Activated CD8-positive, alpha-beta memory T cell treated with anti-CD3 and anti-CD28 coated beads for 24 hours (primary cell): Measurements from ENCODE around the gene KIAA0319L.
A peak's percentile ranks its signal among the peaks of the same experiment; 100 is the strongest.
"Not testable (repeated sequence)": the region's sequence is repeated elsewhere in the genome, so short reads cannot be mapped to it uniquely, and the experiment has no call there.

ENCODE experiments used
- DNase-seq: peaks from one replicate; pipeline ENCODE4 v3.0.0-alpha.2; 2020

Gene KIAA0319L

GRCh38 chr1:35580949-35581388 is 23.8 kb upstream of the KIAA0319L start:
- DNase-seq, result no peak

DNA sequence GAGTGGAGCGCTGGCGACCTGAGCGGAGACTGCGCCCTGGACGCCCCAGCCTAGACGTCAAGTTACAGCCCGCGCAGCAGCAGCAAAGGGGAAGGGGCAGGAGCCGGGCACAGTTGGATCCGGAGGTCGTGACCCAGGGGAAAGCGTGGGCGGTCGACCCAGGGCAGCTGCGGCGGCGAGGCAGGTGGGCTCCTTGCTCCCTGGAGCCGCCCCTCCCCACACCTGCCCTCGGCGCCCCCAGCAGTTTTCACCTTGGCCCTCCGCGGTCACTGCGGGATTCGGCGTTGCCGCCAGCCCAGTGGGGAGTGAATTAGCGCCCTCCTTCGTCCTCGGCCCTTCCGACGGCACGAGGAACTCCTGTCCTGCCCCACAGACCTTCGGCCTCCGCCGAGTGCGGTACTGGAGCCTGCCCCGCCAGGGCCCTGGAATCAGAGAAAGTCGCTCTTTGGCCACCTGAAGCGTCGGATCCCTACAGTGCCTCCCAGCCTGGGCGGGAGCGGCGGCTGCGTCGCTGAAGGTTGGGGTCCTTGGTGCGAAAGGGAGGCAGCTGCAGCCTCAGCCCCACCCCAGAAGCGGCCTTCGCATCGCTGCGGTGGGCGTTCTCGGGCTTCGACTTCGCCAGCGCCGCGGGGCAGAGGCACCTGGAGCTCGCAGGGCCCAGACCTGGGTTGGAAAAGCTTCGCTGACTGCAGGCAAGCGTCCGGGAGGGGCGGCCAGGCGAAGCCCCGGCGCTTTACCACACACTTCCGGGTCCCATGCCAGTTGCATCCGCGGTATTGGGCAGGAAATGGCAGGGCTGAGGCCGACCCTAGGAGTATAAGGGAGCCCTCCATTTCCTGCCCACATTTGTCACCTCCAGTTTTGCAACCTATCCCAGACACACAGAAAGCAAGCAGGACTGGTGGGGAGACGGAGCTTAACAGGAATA is 20.1 kb upstream of the KIAA0319L start:
- peak; percentile 85 for DNase-seq

- not testable (repeated sequence) for DNase-seq
These were observed 19.5 kb upstream of the KIAA0319L start for GRCh38 chr1:35576766-35577070.

GRCh38 chr1:35576061-35576765 is 19.0 kb upstream of the KIAA0319L start:
- DNase-seq, result peak; percentile 65

DNA sequence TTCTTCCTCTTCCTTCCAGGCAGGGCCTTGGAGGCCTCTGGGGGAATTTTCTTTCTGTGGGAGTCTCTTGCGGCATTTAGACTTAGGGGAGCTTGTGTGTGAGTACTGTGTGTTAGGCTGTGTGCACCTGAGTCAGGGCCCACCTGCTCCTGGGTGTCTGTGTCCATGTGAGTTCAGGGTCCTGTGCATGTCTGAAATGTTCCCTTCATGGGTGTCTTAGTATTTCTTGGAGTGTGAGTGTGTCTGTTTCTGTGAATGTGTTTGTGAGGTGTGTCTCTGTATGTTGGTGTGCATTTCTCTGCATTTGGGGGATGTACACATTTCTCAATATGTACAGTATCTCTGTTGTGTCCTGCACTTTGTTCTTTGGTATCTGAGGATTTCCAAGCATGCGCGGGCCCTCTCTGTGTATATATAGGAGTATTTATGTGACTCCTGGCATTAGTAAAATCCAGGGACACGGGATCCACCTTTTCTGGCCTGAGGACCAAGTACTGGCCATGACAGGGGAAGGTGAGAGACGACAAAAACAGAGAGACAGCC is 18.3 kb upstream of the KIAA0319L start:
- no peak for DNase-seq

DNA sequence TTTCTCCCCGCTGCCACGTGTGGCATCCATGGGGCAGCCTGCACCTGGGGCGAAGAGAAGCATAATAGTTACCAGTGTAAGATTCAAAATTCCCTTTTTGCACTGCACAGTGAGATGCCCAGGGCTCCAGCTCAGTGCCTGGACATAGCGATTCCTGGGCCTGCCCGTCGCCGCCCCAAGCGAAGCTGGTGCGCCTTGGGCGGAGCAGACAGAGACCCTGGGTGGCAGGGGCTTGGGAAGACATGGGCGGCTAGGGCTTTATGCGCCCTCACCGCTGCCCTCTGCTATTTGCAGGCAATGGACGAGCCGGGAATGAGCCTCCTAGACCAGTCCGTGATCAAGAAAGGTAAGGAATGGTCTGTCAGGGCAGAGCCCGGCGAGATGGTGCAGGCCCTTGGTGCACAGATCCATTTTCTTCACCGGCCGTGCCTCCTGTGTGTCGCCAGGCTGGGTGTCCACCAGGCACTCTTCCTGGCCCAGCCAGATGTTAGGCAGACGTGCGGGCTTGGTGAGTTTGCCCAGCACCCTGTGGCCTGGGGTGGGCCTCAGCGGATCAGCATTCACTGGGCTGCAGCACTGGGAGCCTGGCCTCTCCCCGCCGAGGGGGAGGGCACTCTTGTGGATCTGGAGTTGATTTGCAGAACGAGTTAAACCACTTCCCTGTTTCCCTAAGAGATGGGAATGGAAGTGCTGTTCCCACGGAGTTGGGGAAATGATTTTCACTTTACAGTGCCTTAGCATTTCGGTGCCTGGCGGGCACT is 17.6 kb upstream of the KIAA0319L start:
- DNase-seq, result no peak

DNA sequence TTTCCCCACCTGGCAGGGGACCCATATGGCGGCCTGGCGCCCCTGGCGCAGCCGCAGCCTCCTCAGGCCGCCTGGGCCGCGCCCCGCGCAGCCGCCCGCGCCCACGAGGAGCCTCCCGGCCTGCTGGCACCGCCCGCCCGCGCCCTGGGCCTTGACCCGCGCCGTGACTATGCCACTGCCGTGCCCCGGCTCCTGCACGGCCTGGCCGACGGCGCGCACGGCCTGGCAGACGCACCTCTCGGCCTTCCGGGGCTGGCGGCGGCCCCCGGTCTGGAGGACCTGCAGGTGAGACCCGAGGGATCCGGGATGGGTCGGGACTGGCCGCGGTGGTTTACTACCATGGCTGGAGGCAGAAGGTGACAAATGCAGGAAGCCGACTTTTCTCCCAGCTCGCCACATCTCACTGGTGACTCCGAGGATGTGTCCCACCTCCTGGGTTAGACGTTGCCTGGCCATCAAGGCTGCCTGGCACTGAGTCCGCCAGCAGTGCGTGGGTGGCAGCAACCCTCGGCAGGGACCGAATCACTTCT is 17.0 kb upstream of the KIAA0319L start:
- DNase-seq, result no peak

GRCh38 chr1:35573198-35574124 is 16.3 kb upstream of the KIAA0319L start, which contains the start of gene TFAP2E:
Gene TFAP2E, plus strand, starts transcription at chr1:35573314. Its CDS starts 264 bp downstream, at chr1:35573578.
- DNase-seq, result no peak

- no peak for DNase-seq
These were observed 15.1 kb upstream of the KIAA0319L start for GRCh38 chr1:35572296-35572695.

- DNase-seq, result peak; percentile 33
These were observed 14.1 kb upstream of the KIAA0319L start for GRCh38 chr1:35571263-35571662.

GRCh38 chr1:35570589-35571137 is 13.5 kb upstream of the KIAA0319L start:
- DNase-seq, result peak; percentile 35

DNA sequence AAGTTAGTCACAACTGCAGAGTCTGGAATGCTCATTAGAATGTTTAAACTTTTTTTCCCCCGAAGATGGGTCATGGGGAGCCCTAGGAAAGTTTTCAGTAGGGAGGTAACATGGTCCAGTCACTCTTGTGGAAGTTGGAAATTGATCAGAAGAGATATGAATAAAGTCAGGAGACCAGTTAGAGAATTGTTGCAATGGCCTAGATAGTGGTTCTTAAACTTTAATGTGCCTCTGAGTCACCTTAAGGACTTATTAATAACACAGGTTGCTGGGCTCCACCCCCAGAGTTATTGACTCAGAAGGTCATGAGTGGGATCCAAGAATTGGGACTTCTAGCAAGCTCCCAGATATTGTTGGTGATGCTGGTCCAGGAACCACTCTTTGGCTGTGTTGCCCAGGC is 12.7 kb upstream of the KIAA0319L start:
- peak; percentile 28 for DNase-seq

GRCh38 chr1:35568975-35569395 is 11.8 kb upstream of the KIAA0319L start:
- peak; percentile 84 for DNase-seq

DNA sequence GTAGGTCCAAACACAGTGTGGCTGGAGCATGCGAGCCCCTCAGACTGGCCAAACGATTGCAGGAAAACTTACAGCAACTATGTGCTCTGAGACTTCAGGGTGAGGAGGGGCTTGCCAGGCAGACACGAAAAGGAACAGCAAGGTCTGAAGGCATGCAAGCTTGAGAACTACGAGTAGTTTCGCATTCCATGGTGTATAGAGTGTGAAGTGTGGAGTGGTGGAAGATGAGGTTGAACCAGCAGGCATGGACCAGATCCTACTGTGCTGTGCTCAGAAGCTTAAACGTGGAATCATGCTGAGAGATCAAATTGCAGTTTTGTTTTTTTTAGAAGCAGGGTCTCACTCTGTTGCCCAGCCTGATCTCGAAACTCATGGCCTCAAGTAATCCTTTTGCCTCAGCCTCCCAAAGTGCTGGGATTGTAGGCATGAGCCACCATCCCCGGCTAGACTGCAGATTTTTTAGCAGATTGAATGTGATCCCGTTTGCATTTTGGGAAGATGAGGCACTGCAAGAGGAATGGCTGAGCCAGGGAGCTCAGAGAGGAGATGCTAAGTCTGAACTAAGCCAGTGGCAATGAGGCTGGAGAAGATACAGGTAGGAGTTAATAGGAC is 10.8 kb upstream of the KIAA0319L start:
- DNase-seq, result peak; percentile 50

GRCh38 chr1:35565742-35566133 is 8.5 kb upstream of the KIAA0319L start:
- DNase-seq, result no peak

DNA sequence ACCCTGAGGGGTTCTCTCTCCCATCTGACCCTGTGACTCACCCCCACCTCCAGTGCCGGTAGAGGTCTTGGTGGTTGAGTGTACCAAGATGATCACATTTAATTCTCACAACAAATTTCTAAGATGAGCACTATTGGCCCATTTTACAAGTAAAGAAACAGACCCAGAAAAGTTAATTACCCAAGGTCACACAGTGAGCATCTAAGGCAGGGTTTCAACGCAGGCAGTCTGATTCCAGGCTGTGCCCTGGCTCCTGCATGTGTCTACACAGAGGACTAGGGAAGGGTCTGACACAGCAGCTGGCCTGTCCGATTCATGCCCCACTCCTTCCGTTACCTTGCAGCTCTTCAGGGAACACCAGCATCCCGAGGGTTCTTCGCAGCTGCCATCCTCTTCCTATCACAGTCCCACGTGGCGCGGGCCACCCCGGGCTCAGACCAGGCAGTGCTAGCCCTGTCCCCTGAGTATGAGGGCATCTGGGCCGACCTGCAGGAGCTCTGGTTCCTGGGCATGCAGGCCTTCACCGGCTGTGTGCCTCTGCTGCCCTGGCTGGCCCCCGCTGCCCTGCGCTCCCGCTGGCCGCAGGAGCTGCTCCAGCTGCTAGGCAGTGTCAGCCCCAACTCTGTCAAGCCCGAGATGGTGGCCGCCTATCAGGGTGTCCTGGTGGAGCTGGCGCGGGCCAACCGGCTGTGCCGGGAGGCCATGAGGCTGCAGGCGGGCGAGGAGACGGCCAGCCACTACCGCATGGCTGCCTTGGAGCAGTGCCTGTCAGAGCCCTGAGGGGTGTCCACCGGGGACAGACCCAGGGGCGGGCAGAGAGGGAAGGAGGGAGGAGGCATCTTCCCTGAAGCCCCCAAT is 7.9 kb upstream of the KIAA0319L start:
- DNase-seq, result no peak

GRCh38 chr1:35564037-35564883 is 7.1 kb upstream of the KIAA0319L start:
- DNase-seq, result peak; percentile 92

DNA sequence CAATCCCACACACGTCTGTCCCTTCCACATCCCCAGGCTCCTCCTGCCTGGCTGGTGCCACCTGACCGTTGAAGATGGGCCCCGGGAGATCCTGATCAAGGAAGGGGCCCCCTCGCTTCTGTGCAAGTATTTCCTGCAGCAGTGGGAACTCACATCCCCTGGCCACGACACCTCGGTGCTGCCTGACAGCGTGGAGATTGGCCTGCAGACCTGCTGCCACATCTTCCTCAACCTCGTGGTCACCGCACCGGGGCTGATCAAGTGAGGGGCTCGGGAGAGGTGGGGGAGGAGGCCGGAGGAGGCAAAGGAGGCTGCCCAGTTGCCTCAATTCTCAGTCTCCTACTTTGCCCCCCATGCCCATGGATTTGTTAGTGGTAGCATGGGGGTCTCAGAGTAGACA is 6.0 kb upstream of the KIAA0319L start:
- DNase-seq, result no peak
